K562 (cell line): Measurements from ENCODE around the gene CD93. TPM values are rescaled to one million over a fixed set of nuclear protein-coding genes. Genes with fewer than 3 reads are reported as not detected.

Experiments
- FIP1L1 ChIP-seq: fragments of 200-400 bp; formaldehyde crosslinking; IDR thresholded peaks from 2 replicates; pipeline ENCODE4 v1.6.1; 2018; ENCODE audit warnings: mild to moderate bottlenecking, low read depth, low read length; ENCODE audit not compliant: poor library complexity, severe bottlenecking
- FOXM1 ChIP-seq, 2 experiments: fragments of 450-650 bp in 1 of 2; sonication (generic) in 1 of 2; formaldehyde crosslinking in 1 of 2; IDR thresholded peaks; 2 replicates each; pipeline versions ENCODE4 v1.6.1 to v1.9.0; 2017 to 2022; ENCODE audit warnings: low read depth in 2 of 2, mild to moderate bottlenecking in 2 of 2, missing genetic modification reagents in 1 of 2, moderate library complexity in 1 of 2
- NFE2L1 ChIP-seq: fragments of 450-650 bp; IDR thresholded peaks from 2 replicates; pipeline ENCODE4 v1.6.1; 2016; ENCODE audit warnings: missing genetic modification characterization, low read depth, mild to moderate bottlenecking, missing compliant biosample characterization, moderate library complexity, borderline replicate concordance
- POLR2AphosphoS5 ChIP-seq: IDR thresholded peaks from 2 replicates; pipeline ENCODE4 v1.6.1; 2011; ENCODE audit warnings: mild to moderate bottlenecking, low read depth, low read length, moderate library complexity; ENCODE audit not compliant: control insufficient read depth, insufficient read depth
- PYGO2 ChIP-seq: fragments of 450-650 bp; IDR thresholded peaks from 2 replicates; pipeline ENCODE4 v1.6.1; 2016; ENCODE audit warnings: mild to moderate bottlenecking, missing genetic modification characterization, moderate library complexity, missing compliant biosample characterization
- polyA plus RNA-seq, 8 experiments: library from polyadenylated mRNA; depleted of rRNA in 4 of 8; stranded (reverse) in 5 of 8; unstranded in 3 of 8; fragments of >200 nt; fragmentation: Nextera tagmentation in 2 of 8; fragmentation: Illumina TruSeq in 1 of 8; extraction: Ambion mirVana in 2 of 8; extraction: Trizol in 1 of 8; gene quantifications; 2 replicates each; pipeline versions ENCODE4 v1.2.1 to v1.2.3, GENCODE V29; 2011 to 2014; ENCODE audit warnings: inconsistent platforms in 1 of 8, missing spikeins in 1 of 8
- total RNA-seq, 7 experiments: library from RNA; depleted of rRNA in 6 of 7; stranded (reverse); fragments of >200 nt in 6 of 7; fragmentation: Illumina TruSeq in 2 of 7; extraction: Trizol in 2 of 7; gene quantifications; 2 replicates each; pipeline versions ENCODE4 v1.2.1 to v1.2.3, GENCODE V29; 2011 to 2021; ENCODE audit warnings: low replicate concordance in 1 of 7
- TF ChIP-seq, protein P1 (sequence below): fragments of 450-650 bp; formaldehyde crosslinking; IDR thresholded peaks from 2 replicates; pipeline ENCODE4 v1.4.0; 2020; ENCODE audit warnings: mild to moderate bottlenecking, moderate library complexity
- TF ChIP-seq, protein P2 (sequence below): fragments of 250-450 bp; sonication (Bioruptor Pico); IDR thresholded peaks from 2 replicates; pipeline ENCODE4 v1.8.0; 2022; ENCODE audit warnings: moderate library complexity, mild to moderate bottlenecking, inconsistent platforms

CD93 gene
- total and polyA plus RNA-seq, 9 of the 15 experiments (the other 6 are each of a cell fraction or from before 2014, with no cell fraction given): 0.03 to 0.20 (median 0.05) TPM

DNA sequence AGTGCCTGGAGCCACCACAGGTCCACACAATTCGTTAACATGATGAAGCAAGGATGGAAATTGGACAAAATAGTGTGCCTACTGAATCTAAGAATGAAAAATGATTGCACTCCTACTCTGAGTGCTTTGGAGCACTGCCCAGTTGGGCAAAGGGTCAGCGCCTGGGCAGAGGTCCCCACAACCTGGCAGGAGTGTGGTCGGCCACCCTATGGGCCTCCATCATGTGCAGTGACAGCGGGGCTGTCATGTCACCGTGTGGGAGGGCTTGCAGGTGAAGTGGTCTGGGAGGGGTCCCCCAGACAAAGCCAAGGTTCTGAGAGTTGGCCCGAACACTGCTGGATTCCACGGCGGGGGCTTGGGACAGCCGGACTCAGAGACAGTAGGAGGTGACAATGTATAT is 36.2 kb upstream of the CD93 start (continued):
- TF ChIP-seq, protein P1, sequence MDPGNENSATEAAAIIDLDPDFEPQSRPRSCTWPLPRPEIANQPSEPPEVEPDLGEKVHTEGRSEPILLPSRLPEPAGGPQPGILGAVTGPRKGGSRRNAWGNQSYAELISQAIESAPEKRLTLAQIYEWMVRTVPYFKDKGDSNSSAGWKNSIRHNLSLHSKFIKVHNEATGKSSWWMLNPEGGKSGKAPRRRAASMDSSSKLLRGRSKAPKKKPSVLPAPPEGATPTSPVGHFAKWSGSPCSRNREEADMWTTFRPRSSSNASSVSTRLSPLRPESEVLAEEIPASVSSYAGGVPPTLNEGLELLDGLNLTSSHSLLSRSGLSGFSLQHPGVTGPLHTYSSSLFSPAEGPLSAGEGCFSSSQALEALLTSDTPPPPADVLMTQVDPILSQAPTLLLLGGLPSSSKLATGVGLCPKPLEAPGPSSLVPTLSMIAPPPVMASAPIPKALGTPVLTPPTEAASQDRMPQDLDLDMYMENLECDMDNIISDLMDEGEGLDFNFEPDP: no peak
- no peak for TF ChIP-seq FIP1L1
- no peak for TF ChIP-seq POLR2AphosphoS5
- TF ChIP-seq PYGO2 (tag): no peak
- TF ChIP-seq, protein P2, sequence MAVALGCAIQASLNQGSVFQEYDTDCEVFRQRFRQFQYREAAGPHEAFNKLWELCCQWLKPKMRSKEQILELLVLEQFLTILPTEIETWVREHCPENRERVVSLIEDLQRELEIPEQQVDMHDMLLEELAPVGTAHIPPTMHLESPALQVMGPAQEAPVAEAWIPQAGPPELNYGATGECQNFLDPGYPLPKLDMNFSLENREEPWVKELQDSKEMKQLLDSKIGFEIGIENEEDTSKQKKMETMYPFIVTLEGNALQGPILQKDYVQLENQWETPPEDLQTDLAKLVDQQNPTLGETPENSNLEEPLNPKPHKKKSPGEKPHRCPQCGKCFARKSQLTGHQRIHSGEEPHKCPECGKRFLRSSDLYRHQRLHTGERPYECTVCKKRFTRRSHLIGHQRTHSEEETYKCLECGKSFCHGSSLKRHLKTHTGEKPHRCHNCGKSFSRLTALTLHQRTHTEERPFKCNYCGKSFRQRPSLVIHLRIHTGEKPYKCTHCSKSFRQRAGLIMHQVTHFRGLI (CRISPR knock-in tag): no peak
- TF ChIP-seq FOXM1 (IDR thresholded peaks at IDR 0.05; ENCODE audit: low read depth): no peak
- TF ChIP-seq FOXM1 (CRISPR knock-in tag; IDR thresholded peaks at IDR 0.05; ENCODE audit: low read depth): no peak
- no peak for TF ChIP-seq NFE2L1
- TF ChIP-seq, all 486 proteins: peak for 0
